Loucy (cell line): ENCODE results near the gene ZIC4.

Source experiments
- EZH2phosphoT487 ChIP-seq: fragments of 200-600 bp; IDR thresholded peaks from 2 replicates; pipeline ENCODE4 v1.6.1; 2018; ENCODE audit warnings: antibody characterized with exemption, mild to moderate bottlenecking, moderate library complexity, borderline replicate concordance
- TF ChIP-seq, protein P1 (sequence below): fragments of 200-600 bp; sonication (generic); conservative IDR thresholded peaks from 2 replicates; pipeline ENCODE4 v1.5.1; 2014; ENCODE audit warnings: mild to moderate bottlenecking, antibody characterized with exemption, low read length

- TF ChIP-seq, protein P1, sequence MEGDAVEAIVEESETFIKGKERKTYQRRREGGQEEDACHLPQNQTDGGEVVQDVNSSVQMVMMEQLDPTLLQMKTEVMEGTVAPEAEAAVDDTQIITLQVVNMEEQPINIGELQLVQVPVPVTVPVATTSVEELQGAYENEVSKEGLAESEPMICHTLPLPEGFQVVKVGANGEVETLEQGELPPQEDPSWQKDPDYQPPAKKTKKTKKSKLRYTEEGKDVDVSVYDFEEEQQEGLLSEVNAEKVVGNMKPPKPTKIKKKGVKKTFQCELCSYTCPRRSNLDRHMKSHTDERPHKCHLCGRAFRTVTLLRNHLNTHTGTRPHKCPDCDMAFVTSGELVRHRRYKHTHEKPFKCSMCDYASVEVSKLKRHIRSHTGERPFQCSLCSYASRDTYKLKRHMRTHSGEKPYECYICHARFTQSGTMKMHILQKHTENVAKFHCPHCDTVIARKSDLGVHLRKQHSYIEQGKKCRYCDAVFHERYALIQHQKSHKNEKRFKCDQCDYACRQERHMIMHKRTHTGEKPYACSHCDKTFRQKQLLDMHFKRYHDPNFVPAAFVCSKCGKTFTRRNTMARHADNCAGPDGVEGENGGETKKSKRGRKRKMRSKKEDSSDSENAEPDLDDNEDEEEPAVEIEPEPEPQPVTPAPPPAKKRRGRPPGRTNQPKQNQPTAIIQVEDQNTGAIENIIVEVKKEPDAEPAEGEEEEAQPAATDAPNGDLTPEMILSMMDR = no peak
- no peak for TF ChIP-seq EZH2phosphoT487
Observed at GRCh38 chr3:147413686-147414389, 7.5 kb upstream of the ZIC4 start.
